Stomach smooth muscle (tissue), 2 donors: ENCODE measurements around the gene GAGE12G.
"Not testable (repeated sequence)": the region's sequence is repeated elsewhere in the genome, so short reads cannot be mapped to it uniquely, and the experiment has no call there.

ENCODE experiments used
- H3K27ac ChIP-seq: one replicate; pipeline ENCODE4 v1.7.0; 2013; ENCODE audit warnings: mild to moderate bottlenecking, low read length, inconsistent platforms
- H3K27me3 ChIP-seq, 2 donors: one replicate each; pipeline ENCODE4 v1.7.0; 2013; ENCODE audit warnings: low read length in 2 of 2; ENCODE audit not compliant: insufficient read depth in 2 of 2, control insufficient read depth in 1 of 2
- H3K36me3 ChIP-seq, 2 donors: one replicate each; pipeline ENCODE4 v1.7.0; 2013; ENCODE audit warnings: low read length in 2 of 2; ENCODE audit not compliant: control insufficient read depth in 2 of 2, insufficient read depth in 2 of 2
- H3K4me1 ChIP-seq: one replicate; pipeline ENCODE4 v1.7.0; 2013; ENCODE audit warnings: low read length; ENCODE audit not compliant: control insufficient read depth, insufficient read depth
- H3K4me3 ChIP-seq, 2 donors: one replicate each; pipeline ENCODE4 v1.7.0; 2013; ENCODE audit warnings: low read length in 2 of 2
- H3K9ac ChIP-seq, 2 donors: one replicate each; pipeline ENCODE4 v1.7.0; 2013; ENCODE audit warnings: low read length in 2 of 2, mild to moderate bottlenecking in 1 of 2
- H3K9me3 ChIP-seq, 2 donors: one replicate each; pipeline ENCODE4 v1.7.0; 2013; ENCODE audit warnings: low read length in 2 of 2; ENCODE audit not compliant: control insufficient read depth in 2 of 2
- donor health status: healthy.
- donor health status: Pancreatic carcinoma.

Gene GAGE12G

DNA sequence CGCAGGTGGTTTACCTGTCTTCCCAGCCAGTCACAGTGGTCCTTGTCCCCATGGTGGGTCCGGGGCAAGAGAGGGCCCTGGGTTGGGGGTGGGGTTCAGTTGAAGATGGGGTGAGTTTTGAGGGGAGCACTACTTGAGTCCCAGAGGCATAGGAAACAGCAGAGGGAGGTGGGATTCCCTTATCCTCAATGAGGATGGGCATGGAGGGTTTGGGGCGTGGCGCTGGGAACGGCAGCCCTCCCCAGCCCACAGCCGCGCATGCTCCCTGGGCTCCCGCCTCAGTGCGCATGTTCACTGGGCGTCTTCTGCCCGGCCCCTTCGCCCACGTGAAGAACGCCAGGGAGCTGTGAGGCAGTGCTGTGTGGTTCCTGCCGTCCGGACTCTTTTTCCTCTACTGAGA, 28.5 kb downstream of the GAGE12G start, which contains the start of gene GAGE1:
GAGE1 (plus strand) TSS at position 301 of the 400 bp plus-strand sequence. CDS start 1,155 bp downstream, outside the sequence.
- H3K4me1 ChIP-seq, H3K36me3 ChIP-seq, H3K4me3 ChIP-seq, H3K27ac ChIP-seq, H3K9ac ChIP-seq, H3K27me3 ChIP-seq, H3K9me3 ChIP-seq: not testable (repeated sequence)

DNA sequence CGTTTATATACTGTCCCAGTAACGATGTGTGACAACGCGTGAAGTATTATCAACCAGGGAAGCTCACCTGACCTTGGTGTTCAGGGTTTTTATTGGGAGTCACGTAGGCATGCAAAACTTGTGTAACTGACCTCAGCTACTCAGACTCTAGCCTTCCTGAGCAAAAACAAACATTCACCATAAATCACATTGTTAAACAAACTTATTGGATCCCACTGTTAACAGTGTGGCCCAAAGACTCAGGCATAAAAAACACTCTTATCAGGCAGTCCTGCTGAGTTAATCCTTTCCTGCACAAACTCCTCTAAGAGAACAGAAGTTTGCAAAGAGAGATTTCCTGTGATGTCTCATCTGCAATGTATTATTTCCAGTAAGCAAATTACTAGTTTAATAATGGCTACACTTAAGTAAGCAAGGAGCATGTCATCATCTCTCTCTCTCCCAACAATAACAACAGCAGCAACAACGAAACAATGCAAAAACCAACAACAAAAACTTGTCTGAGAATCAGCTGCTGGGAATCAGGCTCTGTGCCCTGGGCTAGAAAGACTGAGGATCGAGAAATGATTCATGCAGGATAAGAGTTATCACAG, 40.6 kb downstream of the GAGE12G start:
- Histone ChIP-seq H3K9me3 (peaks cover 0 to 3% of the 10 kb centered on the region in 2 donors), H3K27ac (no peak overlapping the region), H3K36me3 (no peaks in the 10 kb centered on the region), H3K4me1 (no peaks in the 10 kb centered on the region), H3K4me3 (no peak overlapping the region), H3K27me3 (peaks cover 0 to 3% of the 10 kb centered on the region in 2 donors), H3K9ac (no peak overlapping the region)

DNA sequence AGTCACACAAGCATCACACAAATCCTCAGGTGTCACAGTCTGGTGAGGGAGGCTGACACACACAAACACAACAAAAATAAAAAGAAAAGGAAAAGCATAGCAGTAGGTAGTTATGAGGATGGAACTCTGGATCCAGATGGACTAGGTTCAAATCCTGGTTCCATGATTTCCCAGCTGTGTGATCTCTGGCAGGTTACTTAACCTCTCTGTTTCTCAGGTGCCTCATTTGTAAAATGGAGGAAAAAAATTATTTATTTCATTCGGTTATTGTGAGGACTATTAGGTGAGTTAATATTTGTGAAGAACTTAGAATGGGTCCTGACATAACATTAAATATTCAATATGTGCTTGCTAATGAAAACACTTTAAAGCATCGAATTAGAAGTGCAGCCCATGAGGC, 48.4 kb downstream of the GAGE12G start:
- H3K36me3 ChIP-seq: no peaks in the 10 kb centered on the region
- no peak overlapping the region for H3K27ac ChIP-seq
- H3K4me1 ChIP-seq: no peaks in the 10 kb centered on the region
- H3K9ac ChIP-seq: no peak overlapping the region
- H3K4me3 ChIP-seq: no peak overlapping the region
- no peaks in the 10 kb centered on the region for H3K9me3 ChIP-seq
- peaks cover 0 to 2% of the 10 kb centered on the region in 2 donors for H3K27me3 ChIP-seq
